Right atrium auricular region (tissue), 2 donors: ENCODE results near the gene ASCC2. TPM values are rescaled to one million over a fixed set of nuclear protein-coding genes. Genes with fewer than 3 reads are reported as not detected.

Source experiments
- DNase-seq: peaks from one replicate; pipeline ENCODE4 v3.0.0-alpha.2; 2019; ENCODE audit warnings: low spot score
- H3K27ac ChIP-seq, 2 donors: fragments of 200-600 bp; sonication (generic); 1 replicate in 1 of 2; 2 replicates in 1 of 2; pipeline ENCODE4 v1.5.1; 2016 to 2019
- H3K27me3 ChIP-seq, 2 donors: fragments of 200-600 bp; sonication (generic); one replicate each; pipeline versions ENCODE4 v1.5.1 to v1.6.0; 2017 to 2019
- H3K36me3 ChIP-seq: fragments of 200-600 bp; sonication (generic); one replicate; pipeline ENCODE4 v1.5.1; 2016
- H3K4me1 ChIP-seq, 2 donors: fragments of 200-600 bp; sonication (generic); one replicate each; pipeline versions ENCODE4 v1.5.1 to v1.6.0; 2017 to 2019
- H3K4me3 ChIP-seq, 2 donors: fragments of 200-600 bp; sonication (generic); 1 replicate in 1 of 2; 2 replicates in 1 of 2; pipeline ENCODE4 v1.5.1; 2017 to 2019; ENCODE audit warnings: mild to moderate bottlenecking in 1 of 2, moderate library complexity in 1 of 2
- H3K9me3 ChIP-seq, 2 donors: fragments of 200-600 bp; sonication (generic); one replicate each; pipeline ENCODE4 v1.5.1; 2019
- total RNA-seq, 2 donors: library from RNA; depleted of rRNA; stranded (reverse); fragments of >200 nt; gene quantifications; one replicate each; pipeline ENCODE4 v1.1.0, GENCODE V29; 2016
- TF ChIP-seq, protein P1 (sequence below), 2 donors: fragments of 200-600 bp; sonication (generic); IDR thresholded peaks; one replicate each; pipeline ENCODE4 v1.5.1; 2019; ENCODE audit warnings: antibody characterized with exemption in 2 of 2

ASCC2 gene, protein sequence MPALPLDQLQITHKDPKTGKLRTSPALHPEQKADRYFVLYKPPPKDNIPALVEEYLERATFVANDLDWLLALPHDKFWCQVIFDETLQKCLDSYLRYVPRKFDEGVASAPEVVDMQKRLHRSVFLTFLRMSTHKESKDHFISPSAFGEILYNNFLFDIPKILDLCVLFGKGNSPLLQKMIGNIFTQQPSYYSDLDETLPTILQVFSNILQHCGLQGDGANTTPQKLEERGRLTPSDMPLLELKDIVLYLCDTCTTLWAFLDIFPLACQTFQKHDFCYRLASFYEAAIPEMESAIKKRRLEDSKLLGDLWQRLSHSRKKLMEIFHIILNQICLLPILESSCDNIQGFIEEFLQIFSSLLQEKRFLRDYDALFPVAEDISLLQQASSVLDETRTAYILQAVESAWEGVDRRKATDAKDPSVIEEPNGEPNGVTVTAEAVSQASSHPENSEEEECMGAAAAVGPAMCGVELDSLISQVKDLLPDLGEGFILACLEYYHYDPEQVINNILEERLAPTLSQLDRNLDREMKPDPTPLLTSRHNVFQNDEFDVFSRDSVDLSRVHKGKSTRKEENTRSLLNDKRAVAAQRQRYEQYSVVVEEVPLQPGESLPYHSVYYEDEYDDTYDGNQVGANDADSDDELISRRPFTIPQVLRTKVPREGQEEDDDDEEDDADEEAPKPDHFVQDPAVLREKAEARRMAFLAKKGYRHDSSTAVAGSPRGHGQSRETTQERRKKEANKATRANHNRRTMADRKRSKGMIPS
- 10 to 100 TPM; 24.3 to 37.5 TPM for total RNA-seq

DNA sequence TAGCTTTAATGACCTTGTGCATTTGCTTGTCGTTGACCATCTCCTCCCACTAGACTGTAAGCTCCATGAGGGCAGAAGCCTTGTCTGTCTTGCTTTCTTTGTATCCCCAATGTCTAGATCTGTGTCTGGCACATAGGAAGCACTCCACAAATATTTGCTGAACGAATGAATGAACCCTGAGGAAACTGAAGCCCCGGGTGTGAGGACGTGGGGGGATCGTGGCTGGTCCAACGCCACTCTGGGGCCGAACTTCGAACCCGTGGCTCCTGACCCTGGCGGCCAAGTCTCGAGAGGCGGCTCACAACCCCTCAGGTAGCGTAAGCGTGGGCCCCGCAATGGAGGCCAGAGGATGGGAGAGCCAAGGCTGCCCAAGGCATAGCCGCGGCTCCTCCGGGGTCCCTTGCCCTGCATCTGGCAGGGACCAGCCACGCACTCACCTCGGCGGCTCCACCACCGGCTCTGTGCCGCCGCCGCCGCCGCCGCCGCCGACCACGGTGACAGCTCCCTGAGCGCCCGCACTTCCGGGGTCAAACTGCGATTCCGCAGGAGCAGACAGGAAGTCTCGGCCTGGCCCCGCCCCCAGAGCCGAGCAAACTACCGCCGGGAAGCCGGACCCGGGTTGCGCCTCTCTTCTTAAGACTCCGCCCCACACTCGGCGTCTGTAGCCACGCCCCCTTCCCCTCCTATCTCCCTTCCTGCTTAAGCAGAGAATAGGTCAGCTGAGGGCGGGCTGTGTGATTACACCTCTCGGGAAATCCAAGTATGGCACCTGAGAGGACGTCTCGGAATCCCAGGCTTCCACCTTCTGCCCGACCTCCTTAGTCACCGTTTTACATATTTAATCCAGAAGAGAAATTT is at the start of gene ASCC2:
Gene ASCC2, minus strand, starts transcription at position 534 of the 858 bp plus-strand sequence. CDS start 5,949 bp downstream, outside the sequence.
- peak within 1 kb of the TSS; percentile 92 to 95 for H3K4me3 ChIP-seq
- peak within 1 kb of the TSS; percentile 85 to 93 for H3K27ac ChIP-seq
- H3K9me3 ChIP-seq = no peaks in the 10 kb centered on the region
- no peaks in the 10 kb centered on the region for H3K36me3 ChIP-seq
- no peaks in the 10 kb centered on the region for H3K27me3 ChIP-seq
- TF ChIP-seq, protein P1, sequence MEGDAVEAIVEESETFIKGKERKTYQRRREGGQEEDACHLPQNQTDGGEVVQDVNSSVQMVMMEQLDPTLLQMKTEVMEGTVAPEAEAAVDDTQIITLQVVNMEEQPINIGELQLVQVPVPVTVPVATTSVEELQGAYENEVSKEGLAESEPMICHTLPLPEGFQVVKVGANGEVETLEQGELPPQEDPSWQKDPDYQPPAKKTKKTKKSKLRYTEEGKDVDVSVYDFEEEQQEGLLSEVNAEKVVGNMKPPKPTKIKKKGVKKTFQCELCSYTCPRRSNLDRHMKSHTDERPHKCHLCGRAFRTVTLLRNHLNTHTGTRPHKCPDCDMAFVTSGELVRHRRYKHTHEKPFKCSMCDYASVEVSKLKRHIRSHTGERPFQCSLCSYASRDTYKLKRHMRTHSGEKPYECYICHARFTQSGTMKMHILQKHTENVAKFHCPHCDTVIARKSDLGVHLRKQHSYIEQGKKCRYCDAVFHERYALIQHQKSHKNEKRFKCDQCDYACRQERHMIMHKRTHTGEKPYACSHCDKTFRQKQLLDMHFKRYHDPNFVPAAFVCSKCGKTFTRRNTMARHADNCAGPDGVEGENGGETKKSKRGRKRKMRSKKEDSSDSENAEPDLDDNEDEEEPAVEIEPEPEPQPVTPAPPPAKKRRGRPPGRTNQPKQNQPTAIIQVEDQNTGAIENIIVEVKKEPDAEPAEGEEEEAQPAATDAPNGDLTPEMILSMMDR (IDR thresholded peaks at IDR 0.05) = no peak
- DNase-seq = peak; percentile 100
- peaks cover 0 to 42% of the 10 kb centered on the region in 2 donors for H3K4me1 ChIP-seq

DNA sequence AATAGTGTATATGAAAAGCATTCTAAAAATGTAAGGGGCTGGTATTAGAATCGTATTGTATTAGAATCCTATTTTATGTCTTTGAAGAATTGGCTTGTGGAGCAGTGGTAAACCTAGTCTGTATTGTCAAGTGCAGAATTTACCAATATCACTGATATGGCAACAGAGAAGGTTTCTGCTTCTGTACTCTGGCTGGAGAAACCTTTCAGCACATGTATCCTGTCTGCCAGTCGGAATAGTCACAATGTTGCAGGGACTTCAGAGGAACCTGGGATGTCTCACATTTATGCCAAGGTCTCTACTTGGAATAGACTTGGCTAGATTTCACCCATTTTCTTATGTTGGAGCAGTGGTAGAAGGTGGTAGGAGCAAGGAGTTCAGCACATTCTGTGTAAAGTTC is 49.3 kb upstream of the ASCC2 start:
- no peak for DNase-seq
- H3K9me3 ChIP-seq = no peaks in the 10 kb centered on the region
- H3K4me1 ChIP-seq = peaks cover 0 to 53% of the 10 kb centered on the region in 2 donors
- H3K36me3 ChIP-seq = no peaks in the 10 kb centered on the region
- TF ChIP-seq, protein P1 (IDR thresholded peaks at IDR 0.05) = no peak
- H3K4me3 ChIP-seq = no peak overlapping the region
- H3K27ac ChIP-seq = no peak overlapping the region
- no peaks in the 10 kb centered on the region for H3K27me3 ChIP-seq

DNA sequence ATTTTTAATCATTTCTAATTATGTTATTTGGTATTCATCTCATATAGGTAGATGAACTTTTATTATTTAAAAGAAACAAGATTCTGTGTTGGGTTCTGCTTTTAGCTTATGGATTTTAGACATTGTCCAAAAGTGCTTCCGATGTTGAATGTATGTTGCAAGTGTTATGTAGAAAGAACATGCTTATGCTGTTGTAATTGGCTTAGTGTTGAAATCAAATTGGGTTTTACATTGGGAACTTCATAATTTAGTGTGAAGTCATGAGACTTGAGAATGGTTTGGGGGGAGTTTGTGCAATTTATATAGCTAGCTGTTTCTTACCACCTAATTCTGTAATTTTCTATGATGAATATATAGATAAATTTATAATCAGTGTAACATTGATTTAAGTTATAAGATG is 48.5 kb upstream of the ASCC2 start:
- H3K9me3 ChIP-seq = no peaks in the 10 kb centered on the region
- H3K27me3 ChIP-seq = no peaks in the 10 kb centered on the region
- H3K4me1 ChIP-seq = peaks cover 0 to 53% of the 10 kb centered on the region in 2 donors
- H3K36me3 ChIP-seq = no peaks in the 10 kb centered on the region
- DNase-seq = no peak
- H3K4me3 ChIP-seq = no peak overlapping the region
- TF ChIP-seq, protein P1 (IDR thresholded peaks at IDR 0.05) = no peak
- no peak overlapping the region for H3K27ac ChIP-seq

DNA sequence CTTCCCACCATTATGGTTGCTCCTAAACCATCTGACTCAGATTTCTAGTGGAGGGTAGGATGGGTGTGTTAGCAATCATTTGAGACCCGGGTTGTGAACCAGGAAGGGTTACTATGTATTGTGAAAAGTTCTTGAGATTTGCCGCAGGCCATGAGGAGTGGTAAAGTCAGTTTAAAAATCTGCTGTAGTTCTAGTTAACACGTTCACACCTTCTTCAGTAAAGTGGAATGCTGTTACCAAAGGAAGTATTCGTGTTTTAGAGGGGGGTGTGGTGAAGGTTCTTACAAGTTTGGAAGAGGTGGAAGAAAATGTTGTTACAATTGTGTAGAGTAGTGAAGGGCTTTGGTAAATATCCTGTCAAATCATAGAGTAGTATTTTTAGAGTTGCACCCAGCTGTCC is 47.5 kb upstream of the ASCC2 start:
- H3K36me3 ChIP-seq = no peaks in the 10 kb centered on the region
- H3K27me3 ChIP-seq = no peaks in the 10 kb centered on the region
- TF ChIP-seq, protein P1 (IDR thresholded peaks at IDR 0.05) = no peak
- no peak overlapping the region for H3K4me3 ChIP-seq
- no peak for DNase-seq
- no peaks in the 10 kb centered on the region for H3K9me3 ChIP-seq
- H3K27ac ChIP-seq = no peak overlapping the region
- H3K4me1 ChIP-seq = peaks cover 0 to 50% of the 10 kb centered on the region in 2 donors

DNA sequence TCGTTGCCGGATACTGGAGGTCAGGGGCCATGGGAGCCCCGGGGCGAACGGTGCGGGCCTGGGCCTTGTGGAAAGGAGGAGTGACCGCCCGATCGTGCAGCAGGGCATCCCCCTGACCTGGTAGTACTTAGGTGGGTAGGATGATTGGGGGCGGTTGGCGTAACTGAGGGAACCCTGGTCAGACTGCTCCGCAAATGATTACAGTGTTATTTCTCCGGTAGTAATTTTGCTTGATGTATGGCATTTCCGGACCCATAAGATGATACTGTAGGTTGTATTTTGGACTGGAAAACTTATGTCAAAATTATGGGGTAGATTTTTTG is 45.7 kb upstream of the ASCC2 start:
- TF ChIP-seq, protein P1 (IDR thresholded peaks at IDR 0.05) = no peak
- Histone ChIP-seq H3K27me3 (no peaks in the 10 kb centered on the region), H3K4me3 (peak overlapping the region; percentile 89 to 97), H3K4me1 (peaks cover 0 to 45% of the 10 kb centered on the region in 2 donors), H3K27ac (peak overlapping the region; percentile 97 to 99), H3K36me3 (no peaks in the 10 kb centered on the region), H3K9me3 (no peaks in the 10 kb centered on the region)
- no peak for DNase-seq
